ENCODE data around the gene MACROD1. TPM values are rescaled to one million over a fixed set of nuclear protein-coding genes. Genes with fewer than 3 reads are reported as not detected.

The MACROD1 gene
- total and polyA plus RNA-seq, 2 donors (not counting 3 experiments of a cell fraction or from before 2014, with no cell fraction given): 11.0 to 16.2 TPM

DNA sequence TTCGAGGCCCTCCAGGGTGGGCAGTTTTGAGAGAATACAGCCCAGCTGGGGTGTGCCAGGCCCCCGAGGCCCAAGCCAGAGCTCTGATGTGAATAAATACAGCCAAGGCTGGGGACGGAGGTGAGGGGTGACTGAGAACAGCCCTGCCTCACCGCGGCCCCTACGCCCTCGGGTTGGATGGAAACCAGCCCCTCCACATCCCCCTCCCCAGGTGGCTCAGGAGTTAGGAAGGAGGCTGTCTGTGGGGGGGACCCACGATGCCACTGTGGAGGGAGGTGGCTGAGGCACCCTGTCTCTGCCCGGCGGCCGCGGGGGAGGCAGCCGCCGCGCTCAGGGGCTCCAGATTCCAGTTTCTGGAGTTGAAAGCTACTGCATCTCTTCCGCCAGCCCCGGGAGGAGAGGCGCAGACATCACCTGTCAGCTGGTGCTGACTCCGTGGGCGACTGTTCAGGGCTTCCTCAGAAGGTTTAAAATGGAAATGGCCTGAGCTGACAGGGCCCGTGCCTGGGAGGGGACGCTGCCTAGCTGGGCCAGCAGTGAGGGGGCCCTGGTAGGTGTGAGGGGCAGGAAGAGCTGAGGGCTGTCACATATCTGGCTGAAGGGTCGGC, 128.8 kb downstream of the MACROD1 start:
- ChIA-PET POLR2A (interaction anchor here (0.5 kb wide), 1 partner anchor 22 kb away, joined by 3 read pairs; no protein-coding TSS in a partner anchor), CTCF (interaction anchor here (0.9 to 2.1 kb wide), 5 partner anchors 21 to 116 kb away, joined by 3 to 4 read pairs (median 3); no protein-coding TSS in a partner anchor)
- BruUV-seq (replicated peaks): no TSS peak

More for the DNA sequence above, 128.8 kb downstream of the MACROD1 start:
- intact Hi-C loops (cut with micrococcal nuclease) (no loop called here), dilution Hi-C loops (cut with MboI; ENCODE audit: extremely low pct_ligation_motif_present, low sequenced_read_pairs) (no loop called here)
- Histone ChIP-seq H3K27me3 (ENCODE audit: control insufficient read depth in 2 of 2, insufficient read depth in 2 of 2, low read length in 2 of 2) (peaks cover 27 to 37% of the 10 kb centered on the region in 2 experiments), H3K9ac (replicated peaks; ENCODE audit: extremely low read depth, insufficient read depth, low read length) (no peak overlapping the region), H4K20me1 (replicated peaks; ENCODE audit: control insufficient read depth, extremely low read depth, insufficient read depth, low read length) (no peaks in the 10 kb centered on the region), H3K79me2 (ENCODE audit: control insufficient read depth, insufficient read depth, low read length) (no peaks in the 10 kb centered on the region), H3K27ac (ENCODE audit: insufficient read depth, low read depth, low read length) (no peak overlapping the region), H2AFZ (ENCODE audit: low read depth, low read length) (no peak overlapping the region), H3K4me1 (ENCODE audit: control insufficient read depth, extremely low read depth, insufficient read depth, low read length) (no peaks in the 10 kb centered on the region), H3K9me3 (replicated peaks; ENCODE audit: control insufficient read depth, insufficient read depth, low read length) (no peaks in the 10 kb centered on the region), H3K4me3 (replicated peaks in 1 of 3; ENCODE audit: insufficient read depth in 1 of 3, low read depth in 1 of 3, low read length in 3 of 3) (no peak overlapping the region), H3K9me1 (replicated peaks; ENCODE audit: control insufficient read depth, extremely low read depth, insufficient read depth, low read length) (no peaks in the 10 kb centered on the region), H3K4me2 (ENCODE audit: insufficient read depth, low read length) (no peak overlapping the region), H3K36me3 (ENCODE audit: control insufficient read depth in 2 of 2, extremely low read depth in 1 of 2, insufficient read depth in 2 of 2, low read length in 2 of 2) (no peaks in the 10 kb centered on the region)
- no peak for DNase-seq (ENCODE audit: low read depth, low spot score)
- no peak for TF ChIP-seq JUN (IDR thresholded peaks at IDR 0.05; ENCODE audit: borderline replicate concordance, insufficient read depth, insufficient read length, low read depth)
- no peak for TF ChIP-seq POLR2A (IDR thresholded peaks at IDR 0.05; ENCODE audit: low read depth, low read length)
- TF ChIP-seq FOS (IDR thresholded peaks at IDR 0.05; ENCODE audit: borderline replicate concordance, insufficient read depth, low read length): no peak
- TF ChIP-seq EZH2 (IDR thresholded peaks at IDR 0.05; ENCODE audit: borderline replicate concordance, low read depth, low read length, severe bottlenecking): no peak
- TF ChIP-seq MYC (IDR thresholded peaks at IDR 0.05; ENCODE audit: low read depth, low read length): no peak
- TF ChIP-seq, protein P1, sequence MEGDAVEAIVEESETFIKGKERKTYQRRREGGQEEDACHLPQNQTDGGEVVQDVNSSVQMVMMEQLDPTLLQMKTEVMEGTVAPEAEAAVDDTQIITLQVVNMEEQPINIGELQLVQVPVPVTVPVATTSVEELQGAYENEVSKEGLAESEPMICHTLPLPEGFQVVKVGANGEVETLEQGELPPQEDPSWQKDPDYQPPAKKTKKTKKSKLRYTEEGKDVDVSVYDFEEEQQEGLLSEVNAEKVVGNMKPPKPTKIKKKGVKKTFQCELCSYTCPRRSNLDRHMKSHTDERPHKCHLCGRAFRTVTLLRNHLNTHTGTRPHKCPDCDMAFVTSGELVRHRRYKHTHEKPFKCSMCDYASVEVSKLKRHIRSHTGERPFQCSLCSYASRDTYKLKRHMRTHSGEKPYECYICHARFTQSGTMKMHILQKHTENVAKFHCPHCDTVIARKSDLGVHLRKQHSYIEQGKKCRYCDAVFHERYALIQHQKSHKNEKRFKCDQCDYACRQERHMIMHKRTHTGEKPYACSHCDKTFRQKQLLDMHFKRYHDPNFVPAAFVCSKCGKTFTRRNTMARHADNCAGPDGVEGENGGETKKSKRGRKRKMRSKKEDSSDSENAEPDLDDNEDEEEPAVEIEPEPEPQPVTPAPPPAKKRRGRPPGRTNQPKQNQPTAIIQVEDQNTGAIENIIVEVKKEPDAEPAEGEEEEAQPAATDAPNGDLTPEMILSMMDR (IDR thresholded peaks at IDR 0.05; ENCODE audit: extremely low read depth in 1 of 2, insufficient read depth in 1 of 2, low read depth in 1 of 2, low read length in 2 of 2): no peak
- TF ChIP-seq POLR2AphosphoS5 (IDR thresholded peaks at IDR 0.05; ENCODE audit: insufficient read depth, low read depth, low read length): no peak
- no peak for TF ChIP-seq GATA2 (IDR thresholded peaks at IDR 0.05; ENCODE audit: insufficient read depth, insufficient read length, low read depth, low read length)
- TF ChIP-seq, protein P2, sequence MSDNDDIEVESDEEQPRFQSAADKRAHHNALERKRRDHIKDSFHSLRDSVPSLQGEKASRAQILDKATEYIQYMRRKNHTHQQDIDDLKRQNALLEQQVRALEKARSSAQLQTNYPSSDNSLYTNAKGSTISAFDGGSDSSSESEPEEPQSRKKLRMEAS (IDR thresholded peaks at IDR 0.05; ENCODE audit: insufficient read depth, insufficient read length): no peak
- FAIRE-seq: no peak

Measured in endothelial cell of umbilical vein (primary cell).